Sciatic nerve (tissue), 2 donors: ENCODE results near the gene SKAP1. TPM values are rescaled to one million over a fixed set of nuclear protein-coding genes. Genes with fewer than 3 reads are reported as not detected.
"Not testable (repeated sequence)": the region's sequence is repeated elsewhere in the genome, so short reads cannot be mapped to it uniquely, and the experiment has no call there.

ENCODE experiments used
- ATAC-seq: fragments of 200-7000 bp; cut with Tn5 transposase; one replicate; pipeline ENCODE4 v1.9.1; 2020; ENCODE audit warnings: mild to moderate bottlenecking, moderate library complexity
- DNase-seq: peaks from one replicate; pipeline ENCODE4 v3.0.0-alpha.2; 2020; ENCODE audit warnings: low spot score
- intact Hi-C: fragments of 100-400 bp; cut with DNase I; formaldehyde crosslinking; loops from one replicate; pipeline ENCODE4 v1.14.2; 2022
- total RNA-seq: library from RNA; stranded (reverse); fragmentation: NEBNext Ultra II Directional; extraction: Animal tissue kit (Norgen Biotek cat#: 25700); gene quantifications from one replicate; pipeline ENCODE4 v1.2.1, GENCODE V29; 2021
- donor health status: DM: no; HTN: no; CAD: no.
- donor health status: DM: no; HTN: no; CAD: no.

SKAP1 gene
- total RNA-seq, 1 donor from 2014 or later = 7.4 TPM

DNA sequence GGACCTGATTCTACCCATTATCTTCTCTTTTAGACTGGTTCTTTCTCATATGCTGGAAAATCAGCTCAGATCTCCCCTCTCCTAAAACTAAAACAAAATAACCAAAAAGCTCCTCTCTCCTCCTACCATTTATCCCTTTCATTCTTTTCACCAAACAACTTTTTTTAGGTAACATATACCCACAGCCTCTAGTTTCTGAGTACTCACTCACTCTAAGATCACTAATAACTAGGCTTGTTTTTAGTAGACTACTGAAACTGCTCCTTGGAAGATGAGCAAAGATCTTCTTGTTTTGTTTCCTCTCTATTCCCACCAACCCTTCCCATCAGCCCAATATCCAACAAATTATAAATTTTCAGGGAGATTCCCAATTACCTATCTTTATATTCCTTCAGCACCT is 129.0 kb downstream of the SKAP1 start:
- ATAC-seq = no peak
- intact Hi-C loops = no loop called here
- DNase-seq = no peak

DNA sequence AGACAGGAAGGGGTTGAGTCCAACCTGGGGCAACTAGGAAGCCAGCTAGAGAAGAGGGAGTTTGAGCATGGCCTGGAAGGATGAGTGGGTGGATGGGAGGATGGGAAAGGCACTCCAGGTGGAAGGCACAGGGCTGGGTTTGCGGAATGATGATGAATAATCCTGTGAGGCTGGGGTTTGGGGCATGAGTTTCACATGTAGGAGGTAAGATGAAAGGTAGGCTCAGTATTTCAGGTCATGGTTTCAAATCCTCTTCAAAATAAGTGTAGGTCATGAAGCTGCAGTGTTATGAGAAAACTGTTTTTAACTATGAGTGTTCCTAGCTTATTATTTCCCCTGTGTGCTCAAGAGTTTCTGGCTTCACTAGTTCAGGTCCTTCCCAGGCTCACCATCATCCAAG is 130.3 kb downstream of the SKAP1 start:
- intact Hi-C loops = no loop called here
- DNase-seq (no peak), ATAC-seq (no peak)

DNA sequence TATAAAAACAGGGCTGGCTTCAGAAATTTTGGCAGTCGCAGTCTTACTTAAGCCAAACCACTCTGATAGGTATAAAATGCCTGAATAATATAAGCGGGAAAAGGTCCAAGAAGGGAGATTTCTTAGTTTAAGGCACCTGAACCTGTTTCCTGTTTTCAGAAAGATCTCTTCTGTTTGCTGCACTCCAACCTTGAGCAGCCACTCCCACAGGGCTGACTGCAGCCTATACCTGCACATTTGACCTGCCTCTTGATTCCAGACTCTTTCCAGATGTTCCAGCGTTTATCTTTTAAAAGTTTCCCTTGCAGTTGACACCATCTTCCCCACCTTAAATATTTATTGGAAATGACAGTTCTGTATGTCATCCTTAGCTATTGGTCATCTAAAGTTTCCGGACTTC is 132.2 kb downstream of the SKAP1 start:
- intact Hi-C loops = no loop called here
- DNase-seq = no peak
- no peak for ATAC-seq

DNA sequence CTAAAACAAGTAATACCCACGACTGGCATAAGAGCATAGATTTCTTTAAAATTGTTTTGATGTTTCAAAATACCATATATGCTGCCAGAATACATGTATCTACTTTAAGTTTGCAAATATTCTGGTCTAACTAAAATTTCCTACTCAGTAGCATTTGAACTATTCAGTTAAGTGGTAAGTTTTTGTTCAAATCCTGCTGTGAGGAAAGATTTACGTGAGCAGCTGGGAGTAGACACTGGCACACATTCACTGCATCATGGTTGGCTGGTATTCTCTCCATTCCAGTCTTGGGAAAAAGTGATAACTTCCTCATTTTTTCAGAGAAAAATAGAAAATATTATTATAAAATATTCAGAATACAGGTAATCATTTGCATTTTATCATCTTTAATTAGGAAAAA is 133.6 kb downstream of the SKAP1 start:
- intact Hi-C loops = no loop called here
- ATAC-seq (no peak), DNase-seq (no peak)

DNA sequence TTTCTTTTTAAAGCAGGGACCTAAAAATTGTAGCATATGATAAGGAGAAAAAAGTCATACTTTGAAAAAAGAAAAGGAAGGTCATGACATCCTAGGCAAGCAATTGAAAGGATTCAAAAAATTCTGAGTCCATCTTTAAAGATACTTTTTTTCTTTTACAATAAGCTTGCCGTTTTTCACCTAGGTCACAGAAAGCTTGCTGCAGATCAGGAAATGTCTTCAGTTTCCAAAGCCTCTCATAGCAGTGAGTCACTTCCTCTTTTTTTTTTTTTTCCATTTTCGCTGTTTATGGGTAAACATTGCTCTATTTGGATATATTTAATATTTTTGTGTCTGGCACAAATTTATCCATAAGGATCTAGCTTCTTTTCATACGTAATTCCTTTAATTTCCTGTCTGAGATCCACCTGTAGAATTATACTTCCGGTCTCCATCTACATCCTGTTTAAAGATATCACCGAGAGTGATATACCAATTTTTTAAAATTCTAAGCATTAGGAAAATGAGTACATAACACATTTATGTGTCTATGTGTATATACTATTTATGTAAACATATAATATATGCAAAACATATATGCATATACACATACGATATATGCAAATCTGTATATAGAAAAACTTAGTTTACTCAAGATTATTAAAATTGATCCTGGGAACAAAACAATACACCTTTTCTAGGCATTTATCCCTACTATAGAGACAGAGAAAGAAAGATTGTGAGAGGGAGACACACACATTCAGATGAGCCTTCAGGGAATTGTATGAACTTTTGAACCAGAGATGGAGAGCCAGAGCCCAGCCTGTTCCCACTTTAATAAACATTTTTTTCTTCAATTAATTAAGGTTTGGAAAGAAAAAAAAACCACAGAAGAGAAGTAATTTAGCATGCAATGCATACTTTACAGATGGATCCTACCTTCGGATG is 134.4 kb downstream of the SKAP1 start:
- intact Hi-C loops = no loop called here
- ATAC-seq (no peak), DNase-seq (no peak)

DNA sequence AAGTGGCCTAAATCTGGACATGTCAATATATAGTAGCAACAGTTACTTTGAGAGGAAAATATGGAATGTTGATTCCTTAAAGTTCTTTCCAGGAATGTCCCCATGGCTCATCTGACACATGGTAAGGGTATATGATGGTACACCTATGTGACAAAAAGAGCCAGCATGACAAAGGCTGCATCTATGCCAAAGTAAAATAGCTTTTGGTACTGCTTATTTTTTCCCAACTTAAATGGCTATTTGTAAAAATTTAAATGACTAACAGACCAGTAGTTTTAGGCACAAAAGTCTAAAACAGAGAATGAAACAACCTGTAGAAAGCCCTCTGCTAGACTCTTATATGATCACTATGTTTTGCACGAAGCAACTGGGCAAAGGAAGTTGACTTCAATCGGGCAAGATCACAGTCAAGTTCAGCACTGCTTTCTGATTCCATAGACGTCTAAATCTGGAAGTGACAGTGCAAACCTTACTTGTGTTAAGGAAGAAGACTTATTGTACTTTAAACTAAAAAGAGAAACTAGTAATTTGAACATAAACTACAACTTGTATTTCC is 135.1 kb downstream of the SKAP1 start:
- no peak for ATAC-seq
- intact Hi-C loops = no loop called here
- DNase-seq = no peak

- no peak for DNase-seq
- ATAC-seq = no peak
- intact Hi-C loops = no loop called here
Measured at GRCh38 chr17:48294020-48294805, 135.8 kb downstream of the SKAP1 start.

- ATAC-seq = no peak
- intact Hi-C loops = no loop called here
- no peak for DNase-seq
Measured at GRCh38 chr17:48293319-48294019, 136.5 kb downstream of the SKAP1 start.

GRCh38 chr17:48290378-48290777 is 139.6 kb downstream of the SKAP1 start:
- DNase-seq = no peak
- ATAC-seq = no peak
- intact Hi-C loops = no loop called here

DNA sequence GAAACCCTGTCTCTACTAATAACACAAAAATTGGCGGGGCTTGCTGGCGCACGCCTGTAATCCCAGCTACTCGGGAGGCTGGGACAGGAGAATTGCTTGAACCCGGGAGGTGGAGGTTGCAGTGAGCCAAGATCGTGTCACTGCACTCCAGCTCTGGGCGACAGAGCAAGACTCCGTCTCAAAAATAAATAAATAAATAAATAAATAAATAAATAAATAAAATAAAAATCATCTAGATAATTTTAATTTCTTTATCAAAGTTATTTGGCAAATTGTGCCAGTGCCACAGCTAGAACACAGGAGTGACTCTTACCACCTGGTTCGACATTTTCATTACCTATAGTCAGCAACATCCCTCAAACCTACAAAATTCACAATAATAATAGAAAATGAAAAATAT is 143.1 kb downstream of the SKAP1 start:
- DNase-seq, ATAC-seq, intact Hi-C loops: not testable (repeated sequence)

DNA sequence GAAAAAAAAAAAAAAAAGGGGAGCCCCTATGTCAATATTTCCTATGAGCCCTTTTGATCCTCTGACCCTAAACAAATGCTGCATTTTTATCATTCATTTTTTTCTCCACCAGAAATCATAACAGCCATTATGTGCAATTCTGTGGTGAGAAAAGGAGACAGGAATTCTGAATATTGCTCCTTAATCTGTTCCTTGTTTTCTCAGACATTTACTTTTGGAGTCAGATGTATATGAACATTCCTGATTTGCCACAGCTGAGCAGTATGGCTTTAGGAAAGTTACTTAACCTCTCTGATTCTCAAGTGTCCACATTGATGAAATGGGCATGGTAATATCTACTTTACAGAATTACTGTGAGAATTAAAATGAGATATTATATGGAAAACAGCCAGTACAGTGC is 144.4 kb downstream of the SKAP1 start:
- no peak for ATAC-seq
- intact Hi-C loops = no loop called here
- no peak for DNase-seq

DNA sequence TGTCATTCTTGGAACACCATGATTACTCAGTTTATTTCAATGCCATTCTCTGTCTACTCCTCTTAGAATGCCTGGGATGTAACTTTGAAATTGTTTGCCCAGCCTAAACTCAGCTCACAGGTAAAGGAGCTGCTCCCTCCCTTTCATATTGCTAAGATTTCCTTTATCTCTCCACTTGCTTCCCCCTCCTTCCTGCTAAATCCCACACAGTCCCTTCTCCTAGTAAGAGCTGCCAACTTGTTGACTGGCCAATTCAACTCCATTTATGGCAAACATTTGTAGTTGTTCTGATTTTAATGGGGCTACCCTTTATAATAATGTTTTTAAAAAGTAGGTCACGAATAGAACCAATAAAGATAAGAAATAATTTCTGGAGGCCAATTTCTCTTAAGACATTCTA is 146.1 kb downstream of the SKAP1 start:
- ATAC-seq = no peak
- intact Hi-C loops = no loop called here
- DNase-seq = no peak

GRCh38 chr17:48283411-48283810 is 146.6 kb downstream of the SKAP1 start:
- DNase-seq (no peak), ATAC-seq (no peak)
- intact Hi-C loops = no loop called here

GRCh38 chr17:48282303-48282702 is 147.7 kb downstream of the SKAP1 start:
- no peak for DNase-seq
- ATAC-seq = no peak
- intact Hi-C loops = no loop called here

GRCh38 chr17:48278760-48279491 is 151.1 kb downstream of the SKAP1 start:
- intact Hi-C loops = no loop called here
- DNase-seq = no peak
- ATAC-seq = no peak

- intact Hi-C loops = no loop called here
- ATAC-seq (no peak), DNase-seq (no peak)
Measured at GRCh38 chr17:48276776-48277175, 153.2 kb downstream of the SKAP1 start.

DNA sequence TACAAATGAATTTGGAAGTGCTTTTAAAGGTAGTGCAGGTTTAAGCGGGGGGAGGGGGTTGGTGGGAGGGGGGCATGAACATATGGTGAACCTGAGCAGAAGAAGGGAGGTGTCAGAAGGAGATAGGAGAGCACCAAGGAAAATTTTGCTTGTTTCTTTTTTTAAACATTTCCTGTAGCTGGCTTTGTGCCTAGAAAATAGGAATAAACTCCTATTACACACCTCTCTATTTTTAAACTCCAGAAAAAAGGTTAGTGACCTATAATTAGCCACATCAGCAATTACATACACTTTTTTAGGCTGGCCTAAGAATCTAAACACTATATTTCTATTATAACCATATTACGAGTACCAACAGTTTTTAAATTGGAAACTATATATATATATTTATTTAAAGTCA is 159.1 kb downstream of the SKAP1 start:
- ATAC-seq = no peak
- no peak for DNase-seq

DNA sequence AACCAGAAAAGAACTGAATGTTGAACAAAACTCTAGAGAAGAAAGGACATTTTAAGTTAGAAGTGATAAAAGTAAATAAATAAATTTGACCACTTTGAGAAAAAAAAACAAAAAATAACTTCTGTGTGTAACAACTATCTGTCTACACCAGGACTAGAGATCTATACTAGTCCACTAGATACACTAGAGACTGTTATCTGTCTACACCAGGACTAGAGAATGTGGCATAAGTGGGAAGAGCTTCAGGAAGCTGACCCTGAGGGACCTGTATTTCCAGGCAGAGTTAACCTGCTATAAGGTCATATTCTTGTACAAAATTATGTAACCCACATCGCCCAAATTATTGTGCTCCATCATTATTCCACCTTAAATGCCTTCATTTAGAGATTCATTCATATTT is 160.8 kb downstream of the SKAP1 start:
- no peak for DNase-seq
- ATAC-seq = no peak
- intact Hi-C loops = no loop called here

More for the DNA sequence above, 159.1 kb downstream of the SKAP1 start:
- intact Hi-C loops = no loop called here

- DNase-seq (no peak), ATAC-seq (no peak)
Measured at GRCh38 chr17:48263731-48264035, 166.3 kb downstream of the SKAP1 start.

More at GRCh38 chr17:48263731-48264035, 166.3 kb downstream of the SKAP1 start:
- intact Hi-C loops = no loop called here
